HG02840 (cell line): ENCODE data around the gene EPB41L2.

Experiments used
- ATAC-seq: cut with Tn5 transposase; IDR thresholded peaks from one replicate; pipeline ENCODE4 v1.9.1; 2021; ENCODE audit warnings: mild to moderate bottlenecking, moderate library complexity, moderate number of reproducible peaks; ENCODE audit not compliant: unreplicated experiment, low FRiP score

The EPB41L2 gene

DNA sequence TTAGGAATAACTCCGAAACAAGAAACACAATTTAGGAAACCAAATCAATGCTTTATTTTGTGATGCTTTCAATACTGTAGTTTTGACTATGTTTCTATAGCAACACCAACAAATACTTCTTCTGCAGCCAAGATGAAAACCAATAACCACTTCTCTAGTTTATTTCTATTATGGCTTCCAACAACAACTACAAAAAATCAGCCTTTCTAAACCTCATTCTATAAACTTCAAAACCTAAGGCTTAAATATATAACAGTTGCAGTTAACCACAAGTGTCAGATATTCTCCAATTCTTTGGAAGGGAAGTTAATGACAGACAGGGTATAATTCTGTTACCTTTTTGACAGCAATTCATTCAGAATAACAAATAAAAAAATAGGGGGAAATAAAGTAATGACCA lies 80.9 kb downstream of the EPB41L2 start:
- no peak for ATAC-seq

DNA sequence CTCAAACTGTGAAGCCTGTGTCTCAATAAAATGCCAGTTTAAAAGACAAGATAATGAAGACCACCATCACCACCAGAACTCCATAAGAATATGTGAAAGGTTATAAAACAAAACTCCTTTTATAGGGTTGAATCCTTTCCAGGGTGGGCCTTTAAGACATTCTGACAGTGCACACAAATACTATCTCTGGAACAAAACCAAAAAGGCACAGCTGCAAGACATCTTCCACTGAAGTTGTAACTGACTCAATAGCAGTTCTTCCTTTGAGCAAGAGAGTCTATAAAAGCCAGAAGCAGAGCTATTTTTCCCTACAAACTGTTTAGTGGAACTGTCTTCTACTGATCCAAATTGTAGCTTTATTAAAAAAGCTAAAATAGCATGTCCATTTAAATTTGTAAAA lies 81.6 kb downstream of the EPB41L2 start:
- ATAC-seq, result no peak

DNA sequence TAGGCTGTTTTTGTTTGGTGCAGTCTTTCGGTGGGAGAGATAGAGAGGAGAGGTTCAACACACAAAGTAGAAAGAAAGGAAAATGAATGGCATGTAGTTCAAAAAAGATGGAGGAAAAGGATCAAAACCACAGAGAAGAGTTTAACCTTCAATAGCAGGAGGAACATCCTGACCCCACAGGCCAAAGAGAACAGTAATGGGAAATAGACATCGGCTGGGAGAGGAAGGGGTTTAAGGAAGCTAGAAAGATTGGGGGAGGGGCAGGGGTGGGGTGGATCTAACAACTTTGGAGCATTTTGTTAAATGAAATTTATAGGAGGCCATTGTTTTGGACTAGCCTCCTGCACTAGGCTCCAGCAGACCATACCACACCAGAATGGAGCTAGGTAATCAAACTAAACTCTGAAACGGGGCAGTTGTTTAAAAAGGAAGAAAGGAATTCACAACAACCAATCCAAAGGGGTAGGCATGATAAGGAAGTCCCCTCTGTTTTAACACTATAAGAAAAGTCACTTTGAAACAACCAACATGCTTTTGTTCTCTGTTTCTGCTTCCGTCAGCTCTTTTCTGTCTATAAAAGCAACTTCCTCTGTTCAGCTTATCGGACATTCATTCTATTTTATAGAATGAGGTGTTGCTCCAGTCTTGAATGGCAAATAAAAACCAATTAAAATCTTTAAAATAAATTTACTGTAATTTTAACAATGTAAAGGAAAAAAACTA lies 82.6 kb downstream of the EPB41L2 start:
- no peak for ATAC-seq

DNA sequence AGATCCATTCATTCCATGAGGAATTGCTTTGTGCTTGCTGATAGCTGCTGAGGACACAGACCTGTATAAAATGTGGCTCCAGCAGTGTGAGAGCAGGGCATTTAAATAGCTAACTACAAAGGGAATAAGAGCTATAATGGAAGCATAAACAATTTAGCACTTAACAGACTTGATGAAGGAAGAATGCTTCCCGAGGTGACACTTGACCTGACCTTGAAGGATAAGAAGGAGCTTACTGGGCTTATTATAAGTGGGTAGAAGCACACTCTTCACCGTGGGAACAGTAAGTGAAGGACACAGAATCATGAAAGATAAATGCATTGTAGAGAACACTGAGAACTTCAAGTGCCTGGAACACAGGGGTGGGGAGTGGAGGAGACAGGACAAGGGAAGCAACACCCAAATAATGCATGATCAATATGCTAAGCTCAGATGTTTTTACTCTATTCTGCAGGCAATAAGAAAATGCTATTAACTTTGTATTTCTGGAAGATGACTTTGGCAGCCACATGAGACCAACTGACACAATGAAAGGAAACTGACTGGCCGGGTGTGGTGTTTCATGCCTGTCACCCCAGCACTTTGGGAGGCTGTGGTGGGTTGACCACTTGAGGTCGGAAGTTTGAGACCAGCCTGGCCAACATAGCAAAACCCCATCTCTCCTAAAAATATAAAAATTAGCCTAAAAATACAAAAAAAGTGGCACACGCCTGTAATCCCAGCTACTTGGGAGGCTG lies 84.2 kb downstream of the EPB41L2 start:
- ATAC-seq, result no peak

DNA sequence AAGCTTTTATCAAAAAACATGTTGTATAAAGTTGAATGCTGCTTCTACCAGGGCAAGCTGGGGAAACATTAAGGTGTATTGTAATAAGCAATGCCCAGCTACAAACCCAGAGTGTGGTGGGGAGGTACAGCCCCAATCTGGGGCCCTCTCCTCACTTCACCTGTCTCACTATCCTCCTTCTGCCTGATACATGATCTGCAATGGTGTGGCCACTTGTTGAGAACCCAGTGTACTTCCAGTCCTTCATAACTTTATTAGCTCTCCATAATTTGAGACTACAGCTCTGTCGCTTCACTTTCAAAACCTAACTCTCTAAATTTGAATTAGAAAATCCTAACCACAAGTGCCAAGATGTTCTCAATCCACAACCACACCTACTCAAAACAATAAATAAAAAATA lies 84.9 kb downstream of the EPB41L2 start:
- ATAC-seq, result no peak

DNA sequence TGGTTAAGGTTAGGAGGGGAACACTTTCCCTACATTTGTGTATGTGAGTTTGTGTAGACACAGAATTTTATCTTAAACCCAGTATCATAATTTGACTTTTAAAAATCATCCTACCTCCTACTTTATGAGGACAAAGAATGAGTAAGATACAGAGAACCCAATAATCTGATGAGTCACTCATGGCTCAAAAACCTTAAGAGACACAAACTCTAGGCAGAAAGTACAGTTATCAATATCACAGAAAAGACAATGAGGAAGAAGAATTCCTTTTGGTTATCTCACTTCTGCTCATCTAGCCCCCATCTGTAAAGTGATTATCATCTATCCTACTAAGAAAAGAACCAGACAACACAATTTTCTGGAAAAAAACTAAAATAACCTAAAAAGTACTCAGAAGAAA lies 87.7 kb downstream of the EPB41L2 start:
- no peak for ATAC-seq

DNA sequence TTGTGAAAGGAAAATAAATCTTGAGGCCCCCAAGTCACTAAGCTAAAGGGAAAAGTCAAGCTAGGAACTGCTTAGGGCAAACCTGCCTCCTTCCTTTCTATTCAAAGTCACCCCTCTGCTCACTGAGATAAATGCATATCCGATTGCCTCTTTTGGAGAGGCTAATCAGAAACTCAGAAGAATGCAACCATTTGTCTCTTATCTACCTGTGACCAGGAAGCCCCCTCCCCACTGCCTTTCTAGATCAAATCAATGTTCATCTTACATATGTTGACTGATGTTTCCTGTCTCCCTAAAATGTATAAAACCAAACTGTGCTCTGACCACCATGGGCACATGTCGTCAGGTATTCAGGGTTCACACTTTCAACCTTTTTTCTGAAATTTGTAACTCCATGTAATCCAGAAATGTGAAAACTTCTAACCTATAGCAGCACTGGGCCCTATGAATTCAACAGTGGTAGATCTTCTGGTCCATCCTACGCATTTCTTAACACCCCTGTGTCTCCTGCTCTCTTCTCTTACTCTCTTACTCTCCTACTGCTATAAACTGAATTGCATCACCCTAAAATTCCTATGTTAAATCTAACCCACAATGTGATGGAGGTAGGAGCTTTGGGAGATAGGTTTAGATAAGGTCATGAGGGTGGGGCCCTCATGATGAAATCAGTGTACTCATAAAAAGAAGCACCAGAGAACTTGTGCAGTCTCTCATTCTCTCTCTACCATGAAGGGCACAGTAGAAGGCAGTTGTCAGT lies 89.3 kb downstream of the EPB41L2 start:
- no peak for ATAC-seq

GRCh38 chr6:130971504-130971903 lies 91.5 kb downstream of the EPB41L2 start:
- no peak for ATAC-seq

DNA sequence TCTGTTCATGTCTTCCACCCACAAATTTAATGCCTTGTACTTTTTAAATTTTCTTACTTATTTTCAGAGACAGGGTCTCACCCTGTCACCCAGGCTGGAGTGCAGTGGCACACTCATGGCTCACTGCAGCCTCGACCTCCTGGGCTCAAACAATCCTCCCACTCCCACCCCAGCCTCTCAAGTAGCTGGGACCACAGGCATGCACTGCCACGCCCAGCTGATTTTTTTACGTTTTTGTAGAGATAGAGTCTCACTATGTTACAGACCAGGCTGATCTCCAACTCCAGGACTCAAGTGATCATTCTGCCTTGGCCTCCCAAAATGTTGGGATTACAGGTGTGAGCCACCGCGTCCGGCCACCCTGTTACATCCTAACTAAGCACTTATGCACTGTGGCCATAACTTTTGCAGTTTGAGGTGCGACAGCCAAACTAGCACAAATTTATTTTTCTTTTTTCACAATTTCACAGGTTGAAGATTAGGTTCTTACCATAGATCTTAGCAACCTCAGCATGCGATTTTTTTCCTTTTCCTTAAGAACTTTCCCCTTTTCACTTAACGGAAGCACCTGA lies 92.1 kb downstream of the EPB41L2 start:
- no peak for ATAC-seq

DNA sequence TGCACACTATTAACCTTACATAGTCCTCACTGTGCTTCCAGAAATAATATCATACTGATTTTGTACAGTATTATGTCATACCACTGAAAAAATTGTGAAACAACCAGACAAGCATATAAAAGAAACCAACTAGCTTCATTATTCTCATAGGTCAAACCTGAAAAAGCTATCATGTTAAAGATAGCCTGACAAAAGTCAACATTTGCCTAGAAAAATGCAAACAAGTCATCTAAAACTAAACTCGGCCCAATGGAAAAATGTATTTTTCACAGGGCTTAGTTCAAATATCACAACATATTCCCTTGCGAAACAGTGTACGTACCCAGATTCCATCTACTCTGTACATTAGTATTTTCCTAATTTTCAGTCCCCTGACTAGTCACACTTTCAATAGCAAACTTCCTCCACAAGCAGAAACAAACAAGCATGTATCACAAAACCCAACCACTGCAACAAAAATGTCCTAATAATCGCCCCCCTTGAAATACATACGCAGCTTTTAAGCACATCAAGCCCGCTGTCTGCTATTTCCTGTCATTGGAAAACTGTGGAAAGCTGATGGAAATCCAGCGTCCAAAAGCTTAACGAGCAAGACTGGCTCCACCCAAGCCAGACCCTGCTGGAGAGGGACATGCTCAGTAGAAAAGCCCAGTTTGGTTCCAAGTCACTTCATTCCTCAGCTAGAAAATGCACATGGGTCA lies 93.1 kb downstream of the EPB41L2 start:
- no peak for ATAC-seq

GRCh38 chr6:130969166-130969565 lies 93.9 kb downstream of the EPB41L2 start:
- ATAC-seq, result no peak

GRCh38 chr6:130968476-130968875 lies 94.6 kb downstream of the EPB41L2 start:
- no peak for ATAC-seq

DNA sequence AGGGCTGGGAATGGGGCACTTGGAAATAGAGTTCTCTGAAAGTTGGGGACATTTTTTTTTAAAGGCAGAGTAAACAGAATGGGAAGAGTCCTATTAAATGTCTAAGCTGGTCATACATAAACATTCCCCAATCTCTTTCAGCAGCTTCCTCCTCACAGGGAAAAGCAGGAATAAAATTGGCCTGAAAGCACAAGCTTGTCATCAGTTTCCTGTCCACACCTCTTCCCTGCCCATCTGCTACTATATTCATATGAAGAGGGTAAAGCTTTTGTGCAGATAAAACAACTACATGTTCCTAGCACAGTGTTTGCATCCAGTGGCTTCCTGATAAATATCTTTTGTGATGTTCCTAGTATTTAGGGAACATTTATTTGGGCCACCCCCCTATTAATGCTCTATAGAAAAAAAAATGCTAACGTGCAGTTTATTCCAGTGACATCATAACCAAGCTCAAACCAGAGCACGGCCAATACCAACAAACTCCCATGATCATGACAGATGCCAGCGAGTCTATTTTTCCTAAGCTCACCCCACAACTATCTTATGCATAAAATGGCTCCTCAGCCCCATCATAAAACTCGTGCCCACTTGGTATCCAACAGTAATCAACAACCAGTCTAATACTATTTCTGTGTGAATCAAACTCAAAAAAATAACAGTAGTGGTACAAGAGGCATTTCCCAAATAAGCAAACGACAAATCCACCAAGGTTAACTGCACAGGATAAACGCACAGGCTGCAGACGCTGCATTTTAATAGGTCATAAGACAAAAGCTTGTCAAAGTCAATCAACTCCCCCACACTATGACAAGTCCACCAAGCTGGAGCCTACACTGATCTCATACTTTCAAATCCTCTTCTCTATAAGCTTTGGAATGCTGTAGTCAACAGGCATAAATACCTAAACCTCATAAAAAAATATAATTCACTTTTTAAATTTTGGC lies 95.3 kb downstream of the EPB41L2 start:
- no peak for ATAC-seq

DNA sequence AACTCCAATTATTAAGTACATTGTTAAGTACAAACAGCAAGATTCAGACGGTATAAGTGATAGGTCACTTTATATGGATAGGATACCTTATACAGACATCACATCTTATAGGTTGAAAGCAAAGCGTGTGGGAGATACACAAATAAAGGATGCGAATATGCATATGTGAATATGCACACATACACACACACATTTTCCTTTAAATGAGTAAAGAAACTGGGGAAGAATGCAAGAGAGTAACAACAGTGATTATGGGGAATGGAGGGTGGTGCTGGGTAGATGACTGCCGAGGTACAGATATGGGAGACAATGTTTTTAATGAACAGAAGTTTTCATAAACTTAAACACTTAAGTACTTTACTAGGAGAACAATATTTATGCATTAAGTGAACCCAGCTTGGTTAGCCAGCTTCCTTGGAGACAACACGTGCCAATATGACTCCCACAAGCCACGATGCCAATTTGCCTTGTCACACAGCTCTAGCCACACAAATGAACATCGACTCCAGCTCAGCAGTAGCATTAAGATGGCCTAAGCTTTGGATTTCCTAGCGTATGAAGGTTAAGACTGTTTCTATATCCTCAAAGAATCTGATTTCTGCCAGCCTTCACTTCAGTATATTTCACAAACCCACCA lies 96.6 kb downstream of the EPB41L2 start:
- no peak for ATAC-seq

DNA sequence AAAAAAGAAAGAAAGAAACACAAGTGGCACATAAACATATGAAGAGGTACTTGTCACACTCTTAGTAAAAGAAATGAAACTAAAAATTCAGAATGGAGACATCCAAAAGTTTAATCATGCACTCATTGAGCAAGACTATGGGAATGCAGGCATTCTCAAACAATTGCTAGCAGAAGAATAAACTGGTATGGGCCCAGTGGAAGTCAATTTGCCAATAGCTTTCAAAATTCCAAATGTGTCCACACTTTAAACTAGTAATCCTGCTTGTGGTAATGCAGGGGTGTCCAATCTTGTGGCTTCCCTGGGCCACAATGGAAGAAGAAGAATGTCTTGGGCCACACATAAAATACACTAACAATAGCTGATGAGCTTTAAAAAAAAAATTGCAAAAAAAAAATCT lies 97.4 kb downstream of the EPB41L2 start:
- no peak for ATAC-seq

- ATAC-seq, result no peak
Measured at GRCh38 chr6:130964808-130965604, 98.0 kb downstream of the EPB41L2 start.

DNA sequence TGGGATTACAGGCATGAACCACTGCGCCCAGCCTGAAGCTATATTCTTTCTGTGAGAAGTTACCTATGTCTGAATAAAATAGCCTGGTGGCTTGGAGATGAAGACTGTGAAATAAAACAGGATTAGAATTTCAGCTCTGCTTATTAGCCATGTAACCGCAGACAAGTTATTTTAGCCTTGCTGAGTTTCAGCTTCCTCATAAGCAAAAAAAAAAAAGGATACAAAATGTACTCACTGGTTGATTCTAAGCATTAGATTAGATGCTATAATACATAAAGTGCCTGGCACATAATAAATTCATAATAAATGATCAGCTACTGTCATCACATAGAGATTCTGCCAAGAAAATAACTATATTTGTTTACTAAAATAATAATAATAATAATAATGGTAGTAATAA lies 98.8 kb downstream of the EPB41L2 start:
- no peak for ATAC-seq

- ATAC-seq, result no peak
Measured at GRCh38 chr6:130962966-130963365, 100.1 kb downstream of the EPB41L2 start.
